ENCODE measurements around the gene RSPO4.
"Not testable (repeated sequence)": the region's sequence is repeated elsewhere in the genome, so short reads cannot be mapped to it uniquely, and the experiment has no call there.

Gene RSPO4

DNA sequence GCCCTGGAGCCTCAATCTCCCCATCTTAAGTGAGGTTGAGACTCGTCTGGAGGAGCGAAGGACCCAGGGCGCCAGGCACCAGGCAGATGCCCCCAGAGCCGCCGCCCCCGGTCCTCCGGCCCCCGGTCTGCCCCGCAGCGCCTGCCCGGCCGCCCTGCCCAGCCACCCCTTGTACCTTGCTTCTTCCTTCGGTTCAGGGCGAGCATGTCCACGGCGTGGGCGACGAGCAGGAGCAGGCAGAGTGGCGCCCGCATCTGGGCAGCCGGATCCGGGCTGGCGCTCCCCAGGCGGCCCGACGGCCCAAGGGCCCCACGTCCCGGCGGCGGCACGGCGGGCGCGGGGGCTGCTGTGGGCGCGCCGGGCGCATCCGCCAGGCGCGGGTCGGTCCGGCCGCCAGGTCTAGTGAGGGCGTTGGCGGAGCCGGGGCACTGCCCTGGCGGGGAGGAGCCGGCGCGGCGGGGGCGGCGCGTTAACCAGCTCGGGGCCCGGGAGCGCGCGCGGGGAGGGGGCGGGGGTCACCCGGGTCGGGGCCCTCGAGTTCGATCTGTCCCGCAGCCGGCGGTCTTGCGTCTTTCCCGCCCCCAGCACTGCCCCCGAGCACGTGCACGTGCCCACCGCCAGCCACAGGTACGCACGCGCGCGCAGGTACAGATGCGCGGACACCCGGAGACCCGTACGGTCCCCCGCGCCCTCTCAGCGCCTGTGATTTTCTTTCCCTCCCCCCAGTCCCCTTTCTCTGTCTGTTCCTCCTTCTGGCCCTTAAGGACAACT is at the start of gene RSPO4:
Gene RSPO4, minus strand, starts transcription at position 401 of the 771 bp plus-strand sequence. Its CDS starts 147 bp downstream, at position 254.
- no peak for DNase-seq (ENCODE audit: low read depth, low spot score)

DNA sequence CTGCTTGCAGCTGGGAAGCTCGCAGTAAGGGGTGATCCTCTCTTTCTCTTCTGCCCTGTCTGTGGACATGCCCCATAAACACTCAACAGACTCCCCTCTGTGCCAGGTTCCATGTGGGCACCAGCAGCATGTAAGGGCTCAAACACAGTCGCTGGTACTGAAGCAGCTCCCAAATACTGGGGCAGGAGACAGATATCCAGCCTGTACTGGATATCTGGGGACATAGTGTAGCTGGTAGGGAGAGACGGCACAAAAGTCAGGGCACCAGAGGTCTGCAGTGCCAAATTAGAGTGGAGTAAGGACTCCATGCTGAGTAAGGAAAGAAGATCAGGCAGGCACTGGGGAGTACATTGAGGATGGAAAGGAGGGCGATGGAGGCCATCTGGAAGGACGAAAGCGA is 48.3 kb upstream of the RSPO4 start:
- no peak for DNase-seq (ENCODE audit: low read depth, low spot score)

GRCh38 chr20:1045860-1046418 is 43.8 kb upstream of the RSPO4 start:
- DNase-seq (ENCODE audit: low read depth, low spot score), result no peak

DNA sequence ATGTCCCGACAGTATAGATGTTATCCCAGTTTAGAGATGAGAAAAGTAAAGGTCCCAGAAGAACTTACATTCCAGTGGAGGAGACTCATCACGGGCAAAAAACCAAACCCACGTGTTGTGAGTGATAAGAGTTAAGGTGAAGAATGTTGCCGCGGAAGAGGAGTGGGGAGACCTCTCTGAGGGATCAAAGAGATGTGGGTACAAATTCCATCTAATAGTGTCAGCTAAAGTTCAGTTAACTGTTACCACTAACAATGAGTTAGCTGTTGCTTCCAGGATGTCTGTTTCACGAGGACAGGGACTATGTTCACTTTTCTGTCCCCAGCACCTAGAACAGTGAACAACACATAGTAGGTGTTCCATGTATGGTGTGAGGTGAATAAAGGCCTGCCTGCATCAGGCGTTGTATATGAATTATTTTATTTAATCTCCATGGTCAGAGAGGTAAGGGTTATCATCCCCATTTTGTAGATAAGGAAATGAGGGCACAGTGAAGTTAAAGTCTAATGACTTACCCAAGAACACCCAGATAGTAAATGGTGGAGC is 39.8 kb upstream of the RSPO4 start:
- DNase-seq (ENCODE audit: low read depth, low spot score), result no peak

- DNase-seq (ENCODE audit: low read depth, low spot score), result no peak
Observed at GRCh38 chr20:1038205-1038604, 36.1 kb upstream of the RSPO4 start.

DNA sequence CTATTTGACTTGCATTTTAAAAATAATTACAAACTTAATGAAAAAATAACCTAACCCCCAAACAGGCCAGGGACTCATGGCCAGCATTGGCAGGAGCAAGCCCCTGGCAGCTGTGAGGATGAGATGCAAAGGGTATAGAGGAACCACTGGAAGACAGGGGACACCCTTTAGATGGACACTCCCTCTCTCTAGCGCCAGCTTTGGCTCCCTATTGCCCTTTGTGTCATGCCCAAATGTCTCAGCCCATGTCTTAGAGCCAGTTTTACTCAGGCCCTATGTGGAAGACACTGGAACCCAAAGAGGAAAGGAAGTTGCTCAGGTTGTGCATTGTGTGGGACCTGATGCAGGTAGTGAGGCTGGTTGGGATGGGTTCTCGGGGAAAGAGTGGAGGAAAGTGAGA is 34.9 kb upstream of the RSPO4 start:
- DNase-seq (ENCODE audit: low read depth, low spot score), result no peak

- no peak for DNase-seq (ENCODE audit: low read depth, low spot score)
Observed at GRCh38 chr20:1035466-1035865, 33.4 kb upstream of the RSPO4 start.

DNA sequence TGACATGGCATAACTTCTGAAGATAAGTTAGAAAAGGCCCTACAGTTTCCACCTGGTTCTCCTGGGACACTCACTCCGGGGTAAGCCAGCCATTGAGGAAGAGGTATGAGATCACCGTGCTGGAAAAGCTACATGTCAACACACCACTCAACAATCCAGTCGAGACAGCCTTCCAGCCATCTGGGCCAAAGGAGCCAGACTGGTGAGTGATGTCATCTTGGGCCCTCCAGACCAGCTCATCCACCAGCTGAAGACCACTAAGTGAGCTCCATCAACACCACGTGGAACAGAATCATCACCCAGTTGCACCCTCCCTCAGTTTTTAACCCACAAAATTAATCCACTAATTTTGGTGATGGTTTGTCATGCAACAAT is 32.3 kb upstream of the RSPO4 start:
- DNase-seq (ENCODE audit: low read depth, low spot score), result no peak

DNA sequence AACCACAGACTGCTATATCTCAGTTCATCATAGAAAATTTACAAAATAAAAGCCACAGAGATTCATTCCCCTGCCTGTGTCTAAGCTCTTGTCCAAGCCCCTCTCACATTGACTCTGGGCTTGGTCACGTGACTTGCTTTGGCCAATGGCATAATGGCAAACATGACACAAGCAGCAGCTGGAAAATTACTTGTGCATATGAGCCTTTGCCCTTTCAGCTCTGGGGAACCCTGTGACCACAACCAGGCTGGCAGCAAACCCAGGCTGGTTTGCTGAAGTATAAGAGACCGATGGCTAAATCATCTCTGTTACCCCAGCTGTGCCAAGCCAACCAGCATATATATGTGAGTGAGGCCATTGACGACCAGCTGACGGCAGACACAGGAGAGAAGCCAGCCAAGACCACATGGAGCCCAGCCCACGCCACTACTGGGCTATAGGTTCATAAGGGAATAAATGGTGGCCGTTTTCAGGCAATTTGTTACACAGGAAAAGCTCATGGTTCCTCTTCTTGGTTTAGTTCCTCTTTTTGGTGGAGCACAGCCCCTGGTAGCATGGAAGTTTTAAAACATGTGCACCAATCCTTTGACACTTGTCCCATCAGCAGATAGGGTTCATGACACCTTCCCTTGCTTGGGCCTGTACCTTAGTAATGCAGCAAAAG is 31.8 kb upstream of the RSPO4 start:
- no peak for DNase-seq (ENCODE audit: low read depth, low spot score)

- no peak for DNase-seq (ENCODE audit: low read depth, low spot score)
Observed at GRCh38 chr20:1029980-1030379, 27.9 kb upstream of the RSPO4 start.

DNA sequence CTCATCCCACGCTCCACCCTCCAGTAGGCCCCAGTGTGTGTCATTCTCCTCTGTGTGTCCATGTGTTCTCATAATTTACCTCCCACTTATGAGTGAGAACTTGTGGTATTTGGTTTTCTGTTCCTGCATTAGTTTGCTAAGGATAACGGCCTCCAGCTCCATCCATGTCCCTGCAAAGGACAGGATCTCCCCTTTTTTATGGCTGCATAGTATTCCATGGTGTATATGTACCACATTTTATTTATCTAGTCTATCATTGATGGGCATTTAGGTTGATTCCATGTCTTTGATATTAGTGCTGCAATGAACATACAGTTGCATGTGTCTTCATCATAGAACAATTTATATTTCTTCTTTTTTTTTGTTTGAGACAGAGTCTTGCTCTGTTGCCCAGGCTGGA is 24.1 kb upstream of the RSPO4 start:
- DNase-seq (ENCODE audit: low read depth, low spot score), result not testable (repeated sequence)

GRCh38 chr20:1022871-1023270 is 20.8 kb upstream of the RSPO4 start:
- DNase-seq (ENCODE audit: low read depth, low spot score), result no peak

- DNase-seq (ENCODE audit: low read depth, low spot score), result no peak
Observed at GRCh38 chr20:1020614-1021013, 18.5 kb upstream of the RSPO4 start.

GRCh38 chr20:1019344-1019743 is 17.2 kb upstream of the RSPO4 start:
- DNase-seq (ENCODE audit: low read depth, low spot score), result no peak

DNA sequence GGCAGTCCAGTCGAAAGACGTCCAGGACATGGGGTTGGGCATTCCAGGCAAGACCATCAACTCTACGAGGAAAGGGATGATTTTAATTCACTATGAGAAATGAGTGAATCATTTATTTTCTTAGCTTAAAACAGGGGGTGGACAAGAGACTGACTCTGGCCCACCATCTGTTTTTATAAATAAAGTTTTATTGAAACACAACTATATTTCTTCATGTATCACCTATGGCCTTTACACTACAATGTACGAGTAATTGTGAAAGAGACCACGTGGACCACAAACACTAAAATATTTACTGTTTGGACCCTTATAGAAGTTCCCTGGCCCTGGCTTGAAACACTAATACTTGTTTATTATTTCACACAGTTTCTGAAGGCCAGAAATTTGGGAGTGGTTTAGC is 15.6 kb upstream of the RSPO4 start:
- no peak for DNase-seq (ENCODE audit: low read depth, low spot score)

DNA sequence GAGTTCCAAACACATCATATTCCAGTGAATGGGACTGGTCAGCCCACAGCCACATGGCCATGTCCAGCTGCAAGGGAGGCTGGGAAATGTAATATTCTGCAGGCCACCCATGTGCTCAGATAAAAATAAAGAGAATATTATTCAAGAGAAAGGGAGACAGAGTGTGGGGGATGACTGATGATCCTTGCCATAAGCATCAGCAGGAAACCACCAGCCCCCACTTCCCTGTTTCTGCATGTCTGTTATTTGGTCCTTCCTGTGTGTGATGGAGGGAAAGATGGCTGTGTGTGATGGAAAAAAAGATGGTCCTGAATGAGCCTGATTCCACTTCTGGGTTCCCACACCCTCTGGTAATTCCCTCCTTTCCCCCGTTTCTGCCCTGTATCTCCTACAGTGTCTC is 13.1 kb upstream of the RSPO4 start:
- no peak for DNase-seq (ENCODE audit: low read depth, low spot score)

DNA sequence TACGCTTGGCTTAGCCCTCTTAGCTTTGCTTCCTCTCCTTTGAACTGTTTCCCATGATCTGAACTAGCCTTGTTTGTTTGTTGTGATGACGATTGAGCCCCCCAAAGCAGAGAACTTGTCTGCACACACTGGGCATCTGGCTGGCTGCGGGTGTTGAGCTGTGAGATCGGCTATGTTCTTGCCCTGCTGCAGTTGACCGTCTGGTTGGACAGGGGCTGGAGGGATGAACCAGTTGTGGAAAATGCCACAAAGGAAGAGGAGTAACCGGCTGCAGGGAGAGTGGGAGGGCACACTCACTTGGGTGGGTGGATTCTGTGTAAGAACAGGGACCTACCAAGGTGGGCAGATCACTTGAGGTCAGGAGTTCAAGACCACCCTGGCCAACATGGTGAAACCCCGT is 12.4 kb upstream of the RSPO4 start:
- no peak for DNase-seq (ENCODE audit: low read depth, low spot score)

DNA sequence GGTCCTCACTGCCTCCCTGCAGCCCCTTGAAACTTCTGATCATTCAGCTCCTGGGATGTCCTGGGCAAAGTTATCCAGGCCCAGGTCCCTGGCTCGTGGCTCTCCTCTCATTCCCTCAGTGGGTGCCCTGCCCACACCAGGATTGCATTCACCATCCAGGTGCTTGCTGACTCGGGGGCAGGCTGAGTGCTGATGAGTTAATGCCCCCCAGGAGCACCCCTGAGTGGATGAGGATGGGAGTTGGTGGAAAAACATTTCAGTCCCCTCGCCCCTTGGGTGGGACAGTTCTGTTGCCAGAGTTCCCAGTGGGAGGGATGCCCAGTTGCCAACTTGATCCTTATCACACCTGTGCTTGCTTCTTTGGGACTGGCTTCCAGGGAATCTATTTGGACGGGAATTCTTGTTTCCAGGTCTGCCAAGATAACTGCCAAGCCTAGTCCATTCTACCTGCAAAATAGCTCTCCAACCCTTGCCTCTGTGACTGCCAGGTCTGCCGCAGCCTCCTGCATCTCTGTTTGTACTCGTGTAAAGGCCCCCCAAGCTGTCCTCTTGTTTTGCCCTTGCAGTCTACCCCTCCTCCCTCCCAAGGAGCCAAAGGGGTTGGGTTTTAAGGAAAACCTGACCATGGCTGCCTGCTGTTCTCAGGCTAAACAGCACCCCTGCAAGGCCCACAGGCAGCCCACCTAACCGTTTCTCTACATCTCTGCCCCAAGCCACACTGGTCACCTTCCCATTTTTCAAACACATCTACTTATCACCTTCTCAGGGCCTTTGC is 11.6 kb upstream of the RSPO4 start:
- no peak for DNase-seq (ENCODE audit: low read depth, low spot score)

DNA sequence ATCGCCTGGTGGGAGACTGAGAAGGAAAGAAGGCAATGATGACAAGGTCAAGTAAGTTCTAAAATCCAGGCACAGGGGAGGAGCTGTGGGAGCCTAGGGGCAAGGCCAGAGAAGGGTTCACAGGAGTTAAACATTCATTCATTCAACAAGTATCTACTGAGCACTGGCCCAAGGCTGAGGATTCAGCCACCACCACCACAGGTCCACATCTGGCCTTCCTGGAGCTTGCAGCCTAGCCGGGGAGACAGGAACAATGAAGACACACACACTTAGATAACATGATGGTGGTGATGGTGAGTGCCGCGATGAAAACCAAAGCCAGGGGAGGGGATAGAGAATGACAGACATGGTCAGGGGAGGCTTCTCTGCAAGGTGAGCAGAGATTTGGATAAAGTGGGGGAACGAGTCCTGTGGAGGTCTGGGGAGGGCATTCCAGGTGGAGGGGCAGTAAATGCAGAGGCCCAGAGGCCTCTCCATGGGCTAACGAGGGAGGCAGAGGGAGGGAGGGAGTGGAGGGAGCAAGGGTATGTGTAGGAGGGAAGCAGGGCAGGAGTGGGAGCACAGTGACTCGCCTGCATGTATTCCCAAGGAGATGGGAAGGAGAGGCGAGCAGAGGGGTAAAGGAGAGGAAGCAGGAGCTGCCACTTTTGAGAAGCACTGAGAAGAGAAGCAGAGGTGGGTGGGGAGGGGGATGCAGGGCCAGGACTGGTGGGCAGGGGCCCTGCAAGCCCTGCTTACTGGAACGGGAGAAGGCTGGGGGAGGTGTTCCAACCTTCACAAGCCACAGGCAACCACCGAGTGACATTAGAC is 10.5 kb upstream of the RSPO4 start:
- no peak for DNase-seq (ENCODE audit: low read depth, low spot score)

DNA sequence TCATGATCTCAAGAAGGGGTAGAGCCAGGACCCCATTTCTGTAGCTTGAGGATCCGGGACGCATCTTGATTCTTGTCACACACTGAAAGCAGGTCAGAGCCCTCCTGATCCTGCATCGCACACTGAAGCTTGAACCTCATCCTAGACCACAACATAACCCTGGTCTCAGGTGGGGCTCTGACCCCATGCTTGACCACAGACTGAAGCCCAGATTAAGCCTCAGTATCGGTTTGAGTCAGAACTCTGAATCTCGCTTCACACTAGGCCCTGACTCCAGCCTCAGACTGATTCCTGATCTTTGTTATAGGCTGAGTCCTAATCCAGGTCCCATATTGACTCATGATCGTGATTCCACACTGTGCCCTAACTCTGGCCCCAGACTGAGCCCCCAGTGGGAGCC is 8.5 kb upstream of the RSPO4 start:
- DNase-seq (ENCODE audit: low read depth, low spot score), result no peak

DNA sequence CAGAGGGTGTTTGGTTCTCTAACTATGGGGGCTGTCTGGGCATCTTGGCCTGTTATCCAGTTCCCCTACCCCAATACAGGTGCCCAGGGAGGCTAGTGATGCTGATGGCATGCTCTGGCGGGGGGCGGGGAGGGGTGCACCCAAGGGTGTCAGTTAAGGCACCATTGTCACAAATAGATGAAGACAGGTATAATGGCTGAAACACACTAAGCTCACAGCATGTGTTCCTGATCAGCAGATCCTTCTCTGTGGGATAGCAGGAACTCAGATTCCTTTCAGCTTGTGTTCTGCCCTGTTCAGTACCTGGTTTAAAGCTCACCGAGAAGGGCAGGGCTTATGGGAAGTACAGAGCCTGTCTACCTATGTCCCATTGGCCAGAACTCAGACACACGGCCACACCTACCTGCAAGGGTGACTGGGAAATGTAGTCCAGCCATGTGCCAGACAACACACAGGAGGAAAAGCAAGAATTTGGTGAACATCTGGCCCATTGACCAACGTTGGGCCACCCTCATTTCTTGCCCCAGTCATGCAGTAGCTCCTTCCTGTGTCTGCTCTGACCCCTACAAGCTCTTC is 3.4 kb upstream of the RSPO4 start:
- DNase-seq (ENCODE audit: low read depth, low spot score), result no peak

Measured in brain pericyte (primary cell).